Stimulated activated CD4-positive, alpha-beta T cell treated with anti-CD3 and anti-CD28 coated beads, Interleukin-1b, Interleukin-23, amount 100 ng/mL, for 1 hour (primary cell): Measurements from ENCODE around the gene ROCK2.
A peak's percentile ranks its signal among the peaks of the same experiment; 100 is the strongest.
"Not testable (repeated sequence)": the region's sequence is repeated elsewhere in the genome, so short reads cannot be mapped to it uniquely, and the experiment has no call there.

Experiments
- DNase-seq, 2 donors: peaks; one replicate each; pipeline ENCODE4 v3.0.0-alpha.2; 2020; ENCODE audit warnings: low read depth in 2 of 2

Gene ROCK2

GRCh38 chr2:11179899-11180298 is 164.5 kb downstream of the ROCK2 start:
- DNase-seq: no peak

GRCh38 chr2:11179196-11179595 is 165.2 kb downstream of the ROCK2 start:
- DNase-seq: no peak

GRCh38 chr2:11177871-11178690 is 166.4 kb downstream of the ROCK2 start:
- DNase-seq: no peak

- no peak for DNase-seq
These were observed 169.1 kb downstream of the ROCK2 start for GRCh38 chr2:11175293-11175795.

GRCh38 chr2:11174222-11174621 is 170.2 kb downstream of the ROCK2 start:
- DNase-seq: no peak

GRCh38 chr2:11169333-11169732 is 175.1 kb downstream of the ROCK2 start:
- no peak for DNase-seq

- DNase-seq: no peak
These were observed 175.9 kb downstream of the ROCK2 start for GRCh38 chr2:11168488-11168887.

- no peak for DNase-seq
These were observed 178.0 kb downstream of the ROCK2 start for GRCh38 chr2:11166476-11166875.

GRCh38 chr2:11165046-11165445 is 179.4 kb downstream of the ROCK2 start:
- not testable (repeated sequence) for DNase-seq

- DNase-seq: no peak
These were observed 180.8 kb downstream of the ROCK2 start for GRCh38 chr2:11163439-11164317.

- no peak for DNase-seq
These were observed 182.7 kb downstream of the ROCK2 start for GRCh38 chr2:11161747-11162146.

- no peak for DNase-seq
These were observed 183.5 kb downstream of the ROCK2 start for GRCh38 chr2:11160731-11161455.

- DNase-seq: no peak
These were observed 184.2 kb downstream of the ROCK2 start for GRCh38 chr2:11160256-11160655.

- DNase-seq: no peak
These were observed 184.8 kb downstream of the ROCK2 start for GRCh38 chr2:11159574-11160170.

- no peak for DNase-seq
These were observed 185.4 kb downstream of the ROCK2 start for GRCh38 chr2:11158916-11159573.

GRCh38 chr2:11157731-11158130 is 186.7 kb downstream of the ROCK2 start:
- DNase-seq: no peak

- no peak for DNase-seq
These were observed 187.1 kb downstream of the ROCK2 start for GRCh38 chr2:11157296-11157695.

GRCh38 chr2:11156396-11157075 is 187.9 kb downstream of the ROCK2 start:
- no peak for DNase-seq

- no peak for DNase-seq
These were observed 188.9 kb downstream of the ROCK2 start, which contains the start of gene SLC66A3 for GRCh38 chr2:11155381-11156035. Gene SLC66A3, plus strand, starts transcription at chr2:11155467. Its CDS starts 80 bp downstream, at chr2:11155547.

GRCh38 chr2:11154923-11155380 is 189.5 kb downstream of the ROCK2 start:
- DNase-seq: peak; percentile 98 to 99
